ENCODE measurements around the gene REC114.

DNA sequence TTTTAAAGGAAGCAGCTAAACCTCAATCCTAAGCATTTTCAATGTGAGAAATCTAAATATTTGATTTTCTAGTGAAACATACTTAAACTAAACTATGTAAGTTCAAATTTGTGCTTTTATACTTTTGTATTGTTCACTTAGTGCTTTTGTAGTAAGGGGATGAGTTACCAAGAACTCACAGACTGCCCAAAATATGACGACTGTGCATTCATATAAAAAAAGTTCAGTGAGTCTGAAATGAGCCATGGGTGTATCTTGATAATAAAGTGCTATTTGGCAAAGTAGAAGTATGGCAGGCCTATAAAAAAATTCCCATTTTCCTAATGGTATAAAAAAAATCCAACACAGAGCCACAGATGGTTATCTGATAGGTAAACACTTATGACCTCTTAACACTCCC, 124.1 kb downstream of the REC114 start:
- TF ChIP-seq, protein P1, sequence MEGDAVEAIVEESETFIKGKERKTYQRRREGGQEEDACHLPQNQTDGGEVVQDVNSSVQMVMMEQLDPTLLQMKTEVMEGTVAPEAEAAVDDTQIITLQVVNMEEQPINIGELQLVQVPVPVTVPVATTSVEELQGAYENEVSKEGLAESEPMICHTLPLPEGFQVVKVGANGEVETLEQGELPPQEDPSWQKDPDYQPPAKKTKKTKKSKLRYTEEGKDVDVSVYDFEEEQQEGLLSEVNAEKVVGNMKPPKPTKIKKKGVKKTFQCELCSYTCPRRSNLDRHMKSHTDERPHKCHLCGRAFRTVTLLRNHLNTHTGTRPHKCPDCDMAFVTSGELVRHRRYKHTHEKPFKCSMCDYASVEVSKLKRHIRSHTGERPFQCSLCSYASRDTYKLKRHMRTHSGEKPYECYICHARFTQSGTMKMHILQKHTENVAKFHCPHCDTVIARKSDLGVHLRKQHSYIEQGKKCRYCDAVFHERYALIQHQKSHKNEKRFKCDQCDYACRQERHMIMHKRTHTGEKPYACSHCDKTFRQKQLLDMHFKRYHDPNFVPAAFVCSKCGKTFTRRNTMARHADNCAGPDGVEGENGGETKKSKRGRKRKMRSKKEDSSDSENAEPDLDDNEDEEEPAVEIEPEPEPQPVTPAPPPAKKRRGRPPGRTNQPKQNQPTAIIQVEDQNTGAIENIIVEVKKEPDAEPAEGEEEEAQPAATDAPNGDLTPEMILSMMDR (IDR thresholded peaks at IDR 0.05; ENCODE audit: control extremely low read depth in 1 of 3, insufficient read depth in 1 of 3, low read depth in 1 of 3, low read length in 3 of 3) = no peak
- TF ChIP-seq MAFK (IDR thresholded peaks at IDR 0.05; ENCODE audit: low read depth, low read length) (no peak), GABPA (IDR thresholded peaks at IDR 0.05; ENCODE audit: borderline replicate concordance, insufficient read depth, low read length) (no peak), EZH2 (IDR thresholded peaks at IDR 0.05; ENCODE audit: low read depth, low read length, severe bottlenecking) (no peak), CREB1 (IDR thresholded peaks at IDR 0.05) (no peak), RFX5 (IDR thresholded peaks at IDR 0.05; ENCODE audit: borderline replicate concordance, low read depth, low read length) (no peak), SIN3A (conservative IDR thresholded peaks at IDR 0.05 in 1 of 2, IDR thresholded peaks at IDR 0.05 in 1 of 2; ENCODE audit: low read depth in 1 of 2, low read length in 2 of 2) (no peak), POLR2A (IDR thresholded peaks at IDR 0.05; ENCODE audit: control extremely low read depth in 1 of 2, low read depth in 2 of 2, low read length in 2 of 2) (no peak), CEBPB (IDR thresholded peaks at IDR 0.05; ENCODE audit: low read depth, low read length) (no peak), POLR2AphosphoS5 (IDR thresholded peaks at IDR 0.05; ENCODE audit: low read depth, low read length) (no peak), JUN (IDR thresholded peaks at IDR 0.05; ENCODE audit: low read depth, low read length) (no peak), RAD21 (IDR thresholded peaks at IDR 0.05 in 1 of 2, conservative IDR thresholded peaks at IDR 0.05 in 1 of 2; ENCODE audit: low read depth in 2 of 2, low read length in 2 of 2) (no peak)
- TF ChIP-seq, protein P2, sequence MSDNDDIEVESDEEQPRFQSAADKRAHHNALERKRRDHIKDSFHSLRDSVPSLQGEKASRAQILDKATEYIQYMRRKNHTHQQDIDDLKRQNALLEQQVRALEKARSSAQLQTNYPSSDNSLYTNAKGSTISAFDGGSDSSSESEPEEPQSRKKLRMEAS (IDR thresholded peaks at IDR 0.05) = no peak
- TF ChIP-seq, protein P3, sequence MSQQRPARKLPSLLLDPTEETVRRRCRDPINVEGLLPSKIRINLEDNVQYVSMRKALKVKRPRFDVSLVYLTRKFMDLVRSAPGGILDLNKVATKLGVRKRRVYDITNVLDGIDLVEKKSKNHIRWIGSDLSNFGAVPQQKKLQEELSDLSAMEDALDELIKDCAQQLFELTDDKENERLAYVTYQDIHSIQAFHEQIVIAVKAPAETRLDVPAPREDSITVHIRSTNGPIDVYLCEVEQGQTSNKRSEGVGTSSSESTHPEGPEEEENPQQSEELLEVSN (IDR thresholded peaks at IDR 0.05) = no peak
